OCI-LY3 (cell line): ENCODE data around the gene RNF212B.

Experiments
- CTCF ChIP-seq: fragments of 200-600, 300-600 bp; sonication (generic); IDR thresholded peaks from 2 replicates; pipeline ENCODE4 v1.5.1; 2014; ENCODE audit warnings: antibody characterized with exemption, low read length, low read depth
- EZH2phosphoT487 ChIP-seq: fragments of 200-600 bp; shearing (Covaris generic); IDR thresholded peaks from 2 replicates; pipeline ENCODE4 v1.6.1; 2018; ENCODE audit warnings: antibody characterized with exemption, mixed run types, low read depth

GRCh38 chr14:23302290-23303225 is 64.8 kb downstream of the RNF212B start, which contains the start of gene PPP1R3E:
- no peak for TF ChIP-seq CTCF
- no peak for TF ChIP-seq EZH2phosphoT487
